GM12891 (cell line): Measurements from ENCODE around the gene TGFA.

Source experiments
- PAX5 ChIP-seq: IDR thresholded peaks from 2 replicates; pipeline ENCODE4 v1.6.1; 2011; ENCODE audit warnings: low read length, moderate library complexity, mild to moderate bottlenecking; ENCODE audit not compliant: insufficient read depth, severe bottlenecking
- POLR2A ChIP-seq: IDR thresholded peaks from 2 replicates; pipeline ENCODE4 v1.6.1; 2011; ENCODE audit warnings: low read depth, low read length, control low read depth
- POLR2AphosphoS5 ChIP-seq: IDR thresholded peaks from 2 replicates; pipeline ENCODE4 v1.6.1; 2011; ENCODE audit warnings: low read depth, low read length, control low read depth
- POU2F2 ChIP-seq: IDR thresholded peaks from 2 replicates; pipeline ENCODE4 v1.6.1; 2011; ENCODE audit warnings: low read depth, mild to moderate bottlenecking, control low read depth, low read length, moderate library complexity
- SPI1 ChIP-seq: IDR thresholded peaks from 2 replicates; pipeline ENCODE4 v1.6.1; 2011; ENCODE audit warnings: low read depth, low read length, control low read depth
- TAF1 ChIP-seq: IDR thresholded peaks from 2 replicates; pipeline ENCODE4 v1.6.1; 2011; ENCODE audit warnings: low read depth, low read length, control low read depth

DNA sequence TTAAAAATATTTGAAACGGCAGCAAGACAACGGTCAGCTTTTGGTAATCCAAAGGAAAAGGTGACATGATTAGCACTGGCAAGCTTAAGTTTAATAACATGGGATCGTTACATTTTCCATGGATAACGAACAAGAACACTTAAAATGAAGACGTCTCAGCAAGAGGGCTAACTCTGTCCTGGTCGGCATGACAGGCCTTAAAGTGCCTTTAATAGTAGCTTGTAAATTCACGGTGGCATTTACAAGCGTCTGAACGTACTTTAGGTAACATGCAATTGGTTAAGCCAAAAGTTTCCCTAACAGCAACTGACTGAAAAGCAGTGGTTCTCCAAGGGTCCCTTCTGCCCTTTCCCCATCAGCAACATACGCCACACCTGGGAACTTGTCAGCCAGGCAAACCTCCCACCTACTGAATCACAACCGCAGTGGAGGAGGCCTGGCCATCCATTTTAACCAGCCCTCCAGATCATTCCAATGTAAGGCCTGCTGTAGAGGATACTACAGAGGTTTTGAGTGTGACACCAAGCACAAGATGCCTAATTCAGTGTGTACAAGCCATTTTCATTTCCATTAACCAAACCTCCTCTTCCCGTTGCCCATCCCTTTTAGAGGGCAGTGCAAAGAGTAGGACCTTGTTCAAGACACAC, 4.4 kb downstream of the TGFA start:
- TF ChIP-seq POLR2A: no peak
- TF ChIP-seq POLR2AphosphoS5: no peak
- no peak for TF ChIP-seq TAF1
- TF ChIP-seq PAX5: no peak
- TF ChIP-seq SPI1: no peak
- TF ChIP-seq POU2F2: no peak
